Activated effector memory CD4-positive, alpha-beta T cell treated with Interleukin-2 at 50 U/mL for 16 hours (primary cell): ENCODE results near the gene TRIM23.

Experiments used
- DNase-seq: peaks from one replicate; pipeline ENCODE4 v3.0.0-alpha.2; 2020

Gene TRIM23

GRCh38 chr5:65562731-65563701 lies 61.1 kb downstream of the TRIM23 start, which contains the start of the genes CENPK and PPWD1:
CENPK (minus strand) TSS chr5:65563168; CDS start chr5:65554907, 8,261 bp downstream.
PPWD1 (plus strand) TSS chr5:65563296; CDS start chr5:65563311, 15 bp downstream.
- peak; percentile 90 for DNase-seq

GRCh38 chr5:65556718-65557117 lies 67.4 kb downstream of the TRIM23 start:
- no peak for DNase-seq

GRCh38 chr5:65556181-65556580 lies 68.0 kb downstream of the TRIM23 start:
- no peak for DNase-seq

GRCh38 chr5:65555287-65555686 lies 68.8 kb downstream of the TRIM23 start:
- DNase-seq: no peak

GRCh38 chr5:65553941-65554340 lies 70.2 kb downstream of the TRIM23 start:
- no peak for DNase-seq

GRCh38 chr5:65548281-65548680 lies 75.9 kb downstream of the TRIM23 start:
- DNase-seq: no peak

- no peak for DNase-seq
These were observed 78.0 kb downstream of the TRIM23 start for GRCh38 chr5:65546141-65546540.

- DNase-seq: no peak
These were observed 79.7 kb downstream of the TRIM23 start for GRCh38 chr5:65544473-65544872.

- no peak for DNase-seq
These were observed 84.3 kb downstream of the TRIM23 start for GRCh38 chr5:65539827-65540226.
